Measurements from ENCODE around the gene CNTN5.

Gene CNTN5

GRCh38 chr11:99376463-99376862 lies 355.7 kb downstream of the CNTN5 start:
- no peak for DNase-seq

GRCh38 chr11:99383648-99384245 lies 363.0 kb downstream of the CNTN5 start:
- DNase-seq = no peak

GRCh38 chr11:99391245-99391644 lies 370.5 kb downstream of the CNTN5 start:
- DNase-seq = no peak

GRCh38 chr11:99406345-99406744 lies 385.6 kb downstream of the CNTN5 start:
- DNase-seq = no peak

GRCh38 chr11:99410636-99411035 lies 389.9 kb downstream of the CNTN5 start:
- DNase-seq = no peak

- no peak for DNase-seq
Measured at GRCh38 chr11:99418927-99419720, 398.4 kb downstream of the CNTN5 start.

GRCh38 chr11:99419991-99420390 lies 399.2 kb downstream of the CNTN5 start:
- DNase-seq = no peak

- DNase-seq = no peak
Measured at GRCh38 chr11:99422581-99423427, 402.1 kb downstream of the CNTN5 start.

- DNase-seq = no peak
Measured at GRCh38 chr11:99423428-99423983, 402.8 kb downstream of the CNTN5 start.

GRCh38 chr11:99424313-99425084 lies 403.8 kb downstream of the CNTN5 start:
- DNase-seq = no peak

- DNase-seq = no peak
Measured at GRCh38 chr11:99425596-99425995, 404.8 kb downstream of the CNTN5 start.

GRCh38 chr11:99432677-99433076 lies 411.9 kb downstream of the CNTN5 start:
- DNase-seq = no peak

- no peak for DNase-seq
Measured at GRCh38 chr11:99443276-99443675, 422.5 kb downstream of the CNTN5 start.

GRCh38 chr11:99446400-99446799 lies 425.7 kb downstream of the CNTN5 start:
- DNase-seq = no peak

- DNase-seq = no peak
Measured at GRCh38 chr11:99449345-99449744, 428.6 kb downstream of the CNTN5 start.

GRCh38 chr11:99452075-99452474 lies 431.3 kb downstream of the CNTN5 start:
- no peak for DNase-seq

- no peak for DNase-seq
Measured at GRCh38 chr11:99461913-99462312, 441.2 kb downstream of the CNTN5 start.

GRCh38 chr11:99464985-99465384 lies 444.2 kb downstream of the CNTN5 start:
- no peak for DNase-seq

- DNase-seq = no peak
Measured at GRCh38 chr11:99489581-99489980, 468.8 kb downstream of the CNTN5 start.

- DNase-seq = no peak
Measured at GRCh38 chr11:99494065-99494464, 473.3 kb downstream of the CNTN5 start.

GRCh38 chr11:99501655-99502054 lies 480.9 kb downstream of the CNTN5 start:
- DNase-seq = no peak

Measured in hypothalamus (tissue), 51 donors.